K562 (cell line): Measurements from ENCODE around the gene PRSS37. TPM values are rescaled to one million over a fixed set of nuclear protein-coding genes. Genes with fewer than 3 reads are reported as not detected.

ENCODE experiments used
- HNRNPK ChIP-seq: fragments of 200-400 bp; formaldehyde crosslinking; IDR thresholded peaks from one replicate; pipeline ENCODE4 v1.6.1; 2018; ENCODE audit warnings: mild to moderate bottlenecking, low read depth, low read length; ENCODE audit not compliant: poor library complexity, severe bottlenecking
- HOXB6 ChIP-seq: fragments of 250-450 bp; sonication (Bioruptor Pico); IDR thresholded peaks from 2 replicates; pipeline ENCODE4 v1.5.1; 2022; ENCODE audit warnings: mild to moderate bottlenecking, borderline replicate concordance
- KLF16 ChIP-seq: IDR thresholded peaks from 2 replicates; pipeline ENCODE4 v1.6.1; 2016; ENCODE audit warnings: antibody characterized with exemption
- NFIC ChIP-seq: fragments of 450-650 bp; IDR thresholded peaks from 2 replicates; pipeline ENCODE4 v1.6.1; 2017; ENCODE audit warnings: mild to moderate bottlenecking, inconsistent platforms
- SIRT6 ChIP-seq: IDR thresholded peaks from one replicate; pipeline ENCODE4 v1.6.1; 2012; ENCODE audit warnings: low read depth, mild to moderate bottlenecking, control low read depth, inconsistent platforms, low read length, moderate library complexity
- SMARCA4 ChIP-seq: fragments of 450-650 bp; IDR thresholded peaks from 2 replicates; pipeline ENCODE4 v1.6.1; 2016
- ZNF263 ChIP-seq: sonication (generic); formaldehyde crosslinking; IDR thresholded peaks from 2 replicates; pipeline ENCODE4 v1.8.0; 2022; ENCODE audit warnings: mild to moderate bottlenecking, missing genetic modification reagents, borderline replicate concordance
- polyA plus RNA-seq, 8 experiments: library from polyadenylated mRNA; depleted of rRNA in 4 of 8; stranded (reverse) in 5 of 8; unstranded in 3 of 8; fragments of >200 nt; fragmentation: Nextera tagmentation in 2 of 8; fragmentation: Illumina TruSeq in 1 of 8; extraction: Ambion mirVana in 2 of 8; extraction: Trizol in 1 of 8; gene quantifications; 2 replicates each; pipeline versions ENCODE4 v1.2.1 to v1.2.3, GENCODE V29; 2011 to 2014; ENCODE audit warnings: inconsistent platforms in 1 of 8, missing spikeins in 1 of 8
- total RNA-seq, 7 experiments: library from RNA; depleted of rRNA in 6 of 7; stranded (reverse); fragments of >200 nt in 6 of 7; fragmentation: Illumina TruSeq in 2 of 7; extraction: Trizol in 2 of 7; gene quantifications; 2 replicates each; pipeline versions ENCODE4 v1.2.1 to v1.2.3, GENCODE V29; 2011 to 2021; ENCODE audit warnings: low replicate concordance in 1 of 7
- TF ChIP-seq, protein P1 (sequence below): fragments of 250-450 bp; sonication (Bioruptor Pico); IDR thresholded peaks from 2 replicates; pipeline ENCODE4 v1.4.0; 2020
- TF ChIP-seq, protein P2 (sequence below): fragments of 450-650 bp; IDR thresholded peaks from 2 replicates; pipeline ENCODE4 v1.6.1; 2016; ENCODE audit warnings: low read depth
- TF ChIP-seq, protein P3 (sequence below): fragments of 450-650 bp; IDR thresholded peaks from 2 replicates; pipeline ENCODE4 v1.6.1; 2017; ENCODE audit warnings: antibody characterized with exemption

Gene PRSS37
- total and polyA plus RNA-seq, 9 of the 15 experiments (the other 6 are each of a cell fraction or from before 2014, with no cell fraction given) = not detected

DNA sequence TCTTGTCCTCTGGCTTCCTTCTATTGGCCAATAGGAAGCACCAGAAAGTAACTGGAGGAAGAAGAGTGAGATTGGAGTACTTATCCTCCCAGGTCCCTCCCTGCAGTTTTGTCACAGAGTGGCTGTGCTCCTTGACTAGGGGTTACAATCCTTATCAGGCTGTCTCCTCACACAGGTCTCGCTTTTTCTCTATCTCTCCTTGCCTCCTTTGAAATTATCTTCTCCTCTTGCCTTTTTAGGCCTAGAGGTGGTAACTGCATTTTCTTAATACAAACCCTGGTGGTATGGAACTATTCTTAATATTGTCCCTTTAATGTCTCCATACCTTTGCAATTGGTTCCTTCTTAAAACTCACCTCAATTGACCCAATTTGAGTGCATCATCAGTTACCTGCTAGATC lies 2.7 kb downstream of the PRSS37 start (continued):
- TF ChIP-seq, protein P1, sequence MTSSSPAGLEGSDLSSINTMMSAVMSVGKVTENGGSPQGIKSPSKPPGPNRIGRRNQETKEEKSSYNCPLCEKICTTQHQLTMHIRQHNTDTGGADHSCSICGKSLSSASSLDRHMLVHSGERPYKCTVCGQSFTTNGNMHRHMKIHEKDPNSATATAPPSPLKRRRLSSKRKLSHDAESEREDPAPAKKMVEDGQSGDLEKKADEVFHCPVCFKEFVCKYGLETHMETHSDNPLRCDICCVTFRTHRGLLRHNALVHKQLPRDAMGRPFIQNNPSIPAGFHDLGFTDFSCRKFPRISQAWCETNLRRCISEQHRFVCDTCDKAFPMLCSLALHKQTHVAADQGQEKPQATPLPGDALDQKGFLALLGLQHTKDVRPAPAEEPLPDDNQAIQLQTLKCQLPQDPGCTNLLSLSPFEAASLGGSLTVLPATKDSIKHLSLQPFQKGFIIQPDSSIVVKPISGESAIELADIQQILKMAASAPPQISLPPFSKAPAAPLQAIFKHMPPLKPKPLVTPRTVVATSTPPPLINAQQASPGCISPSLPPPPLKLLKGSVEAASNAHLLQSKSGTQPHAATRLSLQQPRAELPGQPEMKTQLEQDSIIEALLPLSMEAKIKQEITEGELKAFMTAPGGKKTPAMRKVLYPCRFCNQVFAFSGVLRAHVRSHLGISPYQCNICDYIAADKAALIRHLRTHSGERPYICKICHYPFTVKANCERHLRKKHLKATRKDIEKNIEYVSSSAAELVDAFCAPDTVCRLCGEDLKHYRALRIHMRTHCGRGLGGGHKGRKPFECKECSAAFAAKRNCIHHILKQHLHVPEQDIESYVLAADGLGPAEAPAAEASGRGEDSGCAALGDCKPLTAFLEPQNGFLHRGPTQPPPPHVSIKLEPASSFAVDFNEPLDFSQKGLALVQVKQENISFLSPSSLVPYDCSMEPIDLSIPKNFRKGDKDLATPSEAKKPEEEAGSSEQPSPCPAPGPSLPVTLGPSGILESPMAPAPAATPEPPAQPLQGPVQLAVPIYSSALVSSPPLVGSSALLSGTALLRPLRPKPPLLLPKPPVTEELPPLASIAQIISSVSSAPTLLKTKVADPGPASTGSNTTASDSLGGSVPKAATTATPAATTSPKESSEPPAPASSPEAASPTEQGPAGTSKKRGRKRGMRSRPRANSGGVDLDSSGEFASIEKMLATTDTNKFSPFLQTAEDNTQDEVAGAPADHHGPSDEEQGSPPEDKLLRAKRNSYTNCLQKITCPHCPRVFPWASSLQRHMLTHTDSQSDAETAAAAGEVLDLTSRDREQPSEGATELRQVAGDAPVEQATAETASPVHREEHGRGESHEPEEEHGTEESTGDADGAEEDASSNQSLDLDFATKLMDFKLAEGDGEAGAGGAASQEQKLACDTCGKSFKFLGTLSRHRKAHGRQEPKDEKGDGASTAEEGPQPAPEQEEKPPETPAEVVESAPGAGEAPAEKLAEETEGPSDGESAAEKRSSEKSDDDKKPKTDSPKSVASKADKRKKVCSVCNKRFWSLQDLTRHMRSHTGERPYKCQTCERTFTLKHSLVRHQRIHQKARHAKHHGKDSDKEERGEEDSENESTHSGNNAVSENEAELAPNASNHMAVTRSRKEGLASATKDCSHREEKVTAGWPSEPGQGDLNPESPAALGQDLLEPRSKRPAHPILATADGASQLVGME (CRISPR knock-in tag) = no peak
- peak; percentile 90 for TF ChIP-seq ZNF263 (CRISPR knock-in tag)
- no peak for TF ChIP-seq HOXB6 (CRISPR knock-in tag)
- peak; percentile 76 for TF ChIP-seq SMARCA4
- TF ChIP-seq, protein P2, sequence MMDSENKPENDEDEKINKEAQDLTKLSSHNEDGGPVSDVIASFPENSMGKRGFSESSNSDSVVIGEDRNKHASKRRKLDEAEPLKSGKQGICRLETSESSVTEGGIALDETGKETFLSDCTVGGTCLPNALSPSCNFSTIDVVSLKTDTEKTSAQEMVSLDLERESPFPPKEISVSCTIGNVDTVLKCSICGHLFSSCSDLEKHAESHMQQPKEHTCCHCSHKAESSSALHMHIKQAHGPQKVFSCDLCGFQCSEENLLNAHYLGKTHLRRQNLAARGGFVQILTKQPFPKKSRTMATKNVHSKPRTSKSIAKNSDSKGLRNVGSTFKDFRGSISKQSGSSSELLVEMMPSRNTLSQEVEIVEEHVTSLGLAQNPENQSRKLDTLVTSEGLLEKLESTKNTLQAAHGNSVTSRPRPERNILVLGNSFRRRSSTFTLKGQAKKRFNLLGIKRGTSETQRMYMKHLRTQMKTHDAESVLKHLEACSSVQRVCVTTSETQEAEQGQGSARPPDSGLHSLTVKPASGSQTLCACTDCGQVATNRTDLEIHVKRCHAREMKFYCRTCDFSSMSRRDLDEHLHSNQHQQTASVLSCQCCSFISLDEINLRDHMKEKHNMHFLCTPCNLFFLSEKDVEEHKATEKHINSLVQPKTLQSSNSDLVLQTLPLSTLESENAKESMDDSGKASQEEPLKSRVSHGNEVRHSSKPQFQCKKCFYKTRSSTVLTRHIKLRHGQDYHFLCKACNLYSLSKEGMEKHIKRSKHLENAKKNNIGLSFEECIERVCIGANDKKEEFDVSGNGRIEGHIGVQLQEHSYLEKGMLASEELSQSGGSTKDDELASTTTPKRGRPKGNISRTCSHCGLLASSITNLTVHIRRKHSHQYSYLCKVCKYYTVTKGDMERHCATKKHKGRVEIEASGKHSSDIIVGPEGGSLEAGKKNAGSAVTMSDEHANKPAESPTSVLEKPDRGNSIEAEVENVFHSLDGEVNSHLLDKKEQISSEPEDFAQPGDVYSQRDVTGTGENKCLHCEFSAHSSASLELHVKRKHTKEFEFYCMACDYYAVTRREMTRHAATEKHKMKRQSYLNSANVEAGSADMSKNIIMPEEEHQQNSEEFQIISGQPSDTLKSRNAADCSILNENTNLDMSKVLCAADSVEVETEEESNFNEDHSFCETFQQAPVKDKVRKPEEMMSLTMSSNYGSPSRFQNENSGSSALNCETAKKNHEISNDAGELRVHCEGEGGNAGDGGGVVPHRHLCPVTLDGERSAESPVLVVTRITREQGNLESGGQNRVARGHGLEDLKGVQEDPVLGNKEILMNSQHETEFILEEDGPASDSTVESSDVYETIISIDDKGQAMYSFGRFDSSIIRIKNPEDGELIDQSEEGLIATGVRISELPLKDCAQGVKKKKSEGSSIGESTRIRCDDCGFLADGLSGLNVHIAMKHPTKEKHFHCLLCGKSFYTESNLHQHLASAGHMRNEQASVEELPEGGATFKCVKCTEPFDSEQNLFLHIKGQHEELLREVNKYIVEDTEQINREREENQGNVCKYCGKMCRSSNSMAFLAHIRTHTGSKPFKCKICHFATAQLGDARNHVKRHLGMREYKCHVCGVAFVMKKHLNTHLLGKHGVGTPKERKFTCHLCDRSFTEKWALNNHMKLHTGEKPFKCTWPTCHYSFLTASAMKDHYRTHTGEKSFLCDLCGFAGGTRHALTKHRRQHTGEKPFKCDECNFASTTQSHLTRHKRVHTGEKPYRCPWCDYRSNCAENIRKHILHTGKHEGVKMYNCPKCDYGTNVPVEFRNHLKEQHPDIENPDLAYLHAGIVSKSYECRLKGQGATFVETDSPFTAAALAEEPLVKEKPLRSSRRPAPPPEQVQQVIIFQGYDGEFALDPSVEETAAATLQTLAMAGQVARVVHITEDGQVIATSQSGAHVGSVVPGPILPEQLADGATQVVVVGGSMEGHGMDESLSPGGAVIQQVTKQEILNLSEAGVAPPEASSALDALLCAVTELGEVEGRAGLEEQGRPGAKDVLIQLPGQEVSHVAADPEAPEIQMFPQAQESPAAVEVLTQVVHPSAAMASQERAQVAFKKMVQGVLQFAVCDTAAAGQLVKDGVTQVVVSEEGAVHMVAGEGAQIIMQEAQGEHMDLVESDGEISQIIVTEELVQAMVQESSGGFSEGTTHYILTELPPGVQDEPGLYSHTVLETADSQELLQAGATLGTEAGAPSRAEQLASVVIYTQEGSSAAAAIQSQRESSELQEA = peak; percentile 77
- TF ChIP-seq, protein P3, sequence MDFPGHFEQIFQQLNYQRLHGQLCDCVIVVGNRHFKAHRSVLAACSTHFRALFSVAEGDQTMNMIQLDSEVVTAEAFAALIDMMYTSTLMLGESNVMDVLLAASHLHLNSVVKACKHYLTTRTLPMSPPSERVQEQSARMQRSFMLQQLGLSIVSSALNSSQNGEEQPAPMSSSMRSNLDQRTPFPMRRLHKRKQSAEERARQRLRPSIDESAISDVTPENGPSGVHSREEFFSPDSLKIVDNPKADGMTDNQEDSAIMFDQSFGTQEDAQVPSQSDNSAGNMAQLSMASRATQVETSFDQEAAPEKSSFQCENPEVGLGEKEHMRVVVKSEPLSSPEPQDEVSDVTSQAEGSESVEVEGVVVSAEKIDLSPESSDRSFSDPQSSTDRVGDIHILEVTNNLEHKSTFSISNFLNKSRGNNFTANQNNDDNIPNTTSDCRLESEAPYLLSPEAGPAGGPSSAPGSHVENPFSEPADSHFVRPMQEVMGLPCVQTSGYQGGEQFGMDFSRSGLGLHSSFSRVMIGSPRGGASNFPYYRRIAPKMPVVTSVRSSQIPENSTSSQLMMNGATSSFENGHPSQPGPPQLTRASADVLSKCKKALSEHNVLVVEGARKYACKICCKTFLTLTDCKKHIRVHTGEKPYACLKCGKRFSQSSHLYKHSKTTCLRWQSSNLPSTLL = no peak
- TF ChIP-seq NFIC = peak; percentile 68
- TF ChIP-seq HNRNPK = no peak
- peak; percentile 40; the same call in 1 of the 2 replicates for TF ChIP-seq KLF16
- no peak for TF ChIP-seq SIRT6
